T-helper 1 cell treated with Interleukin-12 subunit alpha and Interleukin-12 subunit beta and Interleukin-4 antibody, amounts not matched to agents 30 ng/mL and 1 ng/mL, for 36 hours (primary cell): Measurements from ENCODE around the gene CNNM1. TPM values are rescaled to one million over a fixed set of nuclear protein-coding genes. Genes with fewer than 3 reads are reported as not detected.

Experiments
- intact Hi-C: fragments of 100-400 bp; cut with micrococcal nuclease; formaldehyde crosslinking; loops from one replicate; pipeline ENCODE4 v1.15.1; 2024
- total RNA-seq: library from RNA; stranded (reverse); gene quantifications from 2 replicates; pipeline ENCODE4 v1.2.3, GENCODE V29; 2022

Gene CNNM1
- total RNA-seq, 1 donor from 2014 or later = 0.07 TPM

- intact Hi-C loops = no loop called here
Measured at GRCh38 chr10:99337311-99337811, 8.2 kb downstream of the CNNM1 start.

GRCh38 chr10:99337901-99338300 lies 8.7 kb downstream of the CNNM1 start:
- intact Hi-C loops = no loop called here

GRCh38 chr10:99339077-99339476 lies 9.9 kb downstream of the CNNM1 start:
- intact Hi-C loops = no loop called here

DNA sequence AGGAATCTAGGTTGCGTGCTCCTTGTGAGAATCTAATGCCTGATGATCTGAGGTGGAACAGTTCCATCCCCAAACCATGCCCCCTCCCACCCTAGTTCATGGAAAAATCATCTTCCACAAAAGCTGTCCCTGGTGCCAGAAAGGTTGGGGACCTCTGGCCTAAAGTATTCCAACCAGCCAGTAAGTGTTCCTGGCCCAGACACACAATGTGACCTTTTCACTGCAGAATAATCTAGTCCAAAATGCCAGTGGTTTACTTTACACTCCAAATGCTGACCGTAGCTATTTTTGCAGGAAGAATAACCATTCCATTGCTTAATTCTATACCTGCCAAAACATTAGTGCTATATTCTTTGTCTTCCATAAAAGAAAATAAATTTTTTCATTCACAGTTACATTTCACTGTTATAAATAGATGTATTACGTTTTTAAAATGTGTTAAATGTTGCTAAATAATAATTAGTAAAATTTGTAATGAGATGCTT lies 10.4 kb downstream of the CNNM1 start:
- intact Hi-C loops = no loop called here

DNA sequence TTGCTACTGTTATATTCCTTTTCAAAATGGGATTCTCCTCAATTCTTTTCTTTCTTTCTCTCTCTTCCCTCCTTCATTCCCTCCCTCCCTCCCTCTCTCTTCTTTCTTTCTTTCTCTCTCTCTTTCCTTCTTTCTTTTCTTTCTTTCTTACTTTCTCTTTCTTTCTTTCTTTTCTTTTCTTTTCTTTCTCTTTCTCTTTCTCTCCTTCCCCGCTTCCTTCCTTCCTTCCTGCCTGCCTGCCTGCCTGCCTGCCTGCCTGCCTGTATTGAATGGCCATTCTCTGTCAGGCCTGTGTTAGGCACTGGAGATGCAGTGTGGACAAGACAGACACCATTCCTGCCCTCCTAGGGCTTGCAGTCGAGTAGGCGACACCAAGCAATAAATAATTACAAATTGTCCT lies 11.5 kb downstream of the CNNM1 start:
- intact Hi-C loops = no loop called here

DNA sequence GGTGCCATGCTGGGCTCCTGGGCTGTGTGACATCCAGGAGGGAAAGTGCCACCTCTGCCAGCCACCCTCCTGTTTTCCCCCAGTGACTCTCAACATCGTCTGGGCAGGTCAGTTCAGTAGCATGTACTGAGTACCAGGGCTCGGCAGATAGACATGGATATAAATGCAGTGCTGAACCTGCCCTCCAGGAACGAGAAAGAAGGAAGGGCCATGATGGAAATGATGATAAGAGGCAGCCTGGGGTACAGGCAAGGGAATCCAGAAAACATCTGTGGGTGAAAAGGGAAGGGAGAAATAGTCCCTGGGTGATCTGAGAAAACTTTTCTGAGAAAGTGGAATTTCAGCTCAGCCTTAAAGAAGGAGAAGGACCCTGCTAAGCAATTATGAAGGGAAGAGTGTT lies 12.1 kb downstream of the CNNM1 start:
- intact Hi-C loops = no loop called here

GRCh38 chr10:99341860-99342490 lies 12.8 kb downstream of the CNNM1 start:
- intact Hi-C loops = no loop called here

GRCh38 chr10:99343262-99343661 lies 14.1 kb downstream of the CNNM1 start:
- intact Hi-C loops = no loop called here

DNA sequence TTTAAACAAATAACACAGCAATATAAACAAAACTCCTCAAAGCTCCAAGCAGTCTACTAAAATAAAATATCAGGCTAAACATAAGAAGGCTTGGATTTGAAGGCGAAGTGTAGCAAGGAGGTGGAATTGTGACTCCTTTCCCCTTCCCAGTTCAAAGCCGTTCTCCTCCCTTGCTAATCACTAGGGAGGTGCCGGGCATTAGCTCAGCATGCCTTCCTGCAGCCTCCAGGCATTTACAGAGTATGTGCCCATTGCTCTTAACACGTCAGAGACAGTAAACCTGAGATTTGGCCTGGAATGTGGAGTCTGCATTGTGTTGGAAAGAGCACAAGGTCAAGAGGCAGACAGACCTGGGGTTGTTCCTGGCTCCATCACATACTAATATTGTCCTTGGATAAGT lies 15.6 kb downstream of the CNNM1 start:
- intact Hi-C loops = no loop called here

- intact Hi-C loops = no loop called here
Measured at GRCh38 chr10:99345350-99345749, 16.2 kb downstream of the CNNM1 start.

DNA sequence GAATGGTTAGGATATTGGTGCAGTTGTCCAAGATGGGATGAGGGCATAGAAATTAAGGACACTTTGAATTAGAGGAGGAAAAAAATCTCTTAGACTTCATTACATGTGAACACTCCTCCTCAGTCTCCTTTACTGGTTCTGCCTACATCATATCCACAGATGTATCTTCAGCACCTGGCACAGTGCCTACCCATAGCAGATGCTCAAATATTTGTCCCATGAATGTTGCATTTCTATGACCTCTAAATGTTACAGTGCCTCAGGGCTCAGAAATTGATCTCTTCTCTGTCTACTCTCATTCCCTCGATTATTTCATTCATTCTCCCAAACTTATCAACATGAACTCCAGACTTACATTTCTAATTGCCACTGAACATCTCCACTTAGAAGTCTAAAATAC lies 17.1 kb downstream of the CNNM1 start:
- intact Hi-C loops = no loop called here

GRCh38 chr10:99347672-99348071 lies 18.5 kb downstream of the CNNM1 start:
- intact Hi-C loops = no loop called here

- intact Hi-C loops = no loop called here
Measured at GRCh38 chr10:99353182-99353581, 24.0 kb downstream of the CNNM1 start.

GRCh38 chr10:99357691-99358090 lies 28.5 kb downstream of the CNNM1 start:
- intact Hi-C loops = no loop called here

GRCh38 chr10:99358101-99358500 lies 28.9 kb downstream of the CNNM1 start:
- intact Hi-C loops = no loop called here

GRCh38 chr10:99360934-99361333 lies 31.8 kb downstream of the CNNM1 start:
- intact Hi-C loops = no loop called here

GRCh38 chr10:99364125-99364524 lies 35.0 kb downstream of the CNNM1 start:
- intact Hi-C loops = no loop called here

- intact Hi-C loops = no loop called here
Measured at GRCh38 chr10:99365311-99365710, 36.2 kb downstream of the CNNM1 start.

- intact Hi-C loops = no loop called here
Measured at GRCh38 chr10:99365736-99366135, 36.6 kb downstream of the CNNM1 start.

- intact Hi-C loops = no loop called here
Measured at GRCh38 chr10:99366666-99367065, 37.5 kb downstream of the CNNM1 start.

DNA sequence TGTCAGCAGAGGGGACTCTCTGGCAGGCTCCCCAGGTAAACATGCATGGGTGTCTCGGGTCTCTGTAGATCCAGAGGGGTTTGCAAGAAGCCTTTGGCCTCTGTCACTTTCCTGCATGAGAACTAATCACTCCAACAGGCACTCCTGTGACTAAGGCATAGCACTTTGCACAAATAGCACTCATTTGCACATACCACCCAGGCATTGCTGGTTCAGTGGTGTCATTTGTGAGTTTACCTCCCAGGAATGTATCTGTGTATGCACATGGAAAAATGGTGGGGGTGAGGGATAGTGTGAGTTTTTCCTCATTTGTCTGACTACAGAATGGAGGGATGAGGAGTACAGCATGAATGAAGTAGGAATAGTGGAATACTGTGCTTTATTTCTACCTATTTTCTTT lies 39.5 kb downstream of the CNNM1 start:
- intact Hi-C loops = no loop called here

GRCh38 chr10:99369126-99369525 lies 40.0 kb downstream of the CNNM1 start:
- intact Hi-C loops = no loop called here

GRCh38 chr10:99369551-99369950 lies 40.4 kb downstream of the CNNM1 start:
- intact Hi-C loops = no loop called here

GRCh38 chr10:99370993-99371392 lies 41.8 kb downstream of the CNNM1 start:
- intact Hi-C loops = no loop called here
